GM12801 (cell line): ENCODE results near the gene NUMBL.

ENCODE experiments used
- CTCF ChIP-seq: IDR thresholded peaks from one replicate; pipeline ENCODE4 v1.5.1; 2011; ENCODE audit warnings: control low read depth; ENCODE audit not compliant: insufficient read length; ENCODE audit errors: extremely low read depth

Gene NUMBL

DNA sequence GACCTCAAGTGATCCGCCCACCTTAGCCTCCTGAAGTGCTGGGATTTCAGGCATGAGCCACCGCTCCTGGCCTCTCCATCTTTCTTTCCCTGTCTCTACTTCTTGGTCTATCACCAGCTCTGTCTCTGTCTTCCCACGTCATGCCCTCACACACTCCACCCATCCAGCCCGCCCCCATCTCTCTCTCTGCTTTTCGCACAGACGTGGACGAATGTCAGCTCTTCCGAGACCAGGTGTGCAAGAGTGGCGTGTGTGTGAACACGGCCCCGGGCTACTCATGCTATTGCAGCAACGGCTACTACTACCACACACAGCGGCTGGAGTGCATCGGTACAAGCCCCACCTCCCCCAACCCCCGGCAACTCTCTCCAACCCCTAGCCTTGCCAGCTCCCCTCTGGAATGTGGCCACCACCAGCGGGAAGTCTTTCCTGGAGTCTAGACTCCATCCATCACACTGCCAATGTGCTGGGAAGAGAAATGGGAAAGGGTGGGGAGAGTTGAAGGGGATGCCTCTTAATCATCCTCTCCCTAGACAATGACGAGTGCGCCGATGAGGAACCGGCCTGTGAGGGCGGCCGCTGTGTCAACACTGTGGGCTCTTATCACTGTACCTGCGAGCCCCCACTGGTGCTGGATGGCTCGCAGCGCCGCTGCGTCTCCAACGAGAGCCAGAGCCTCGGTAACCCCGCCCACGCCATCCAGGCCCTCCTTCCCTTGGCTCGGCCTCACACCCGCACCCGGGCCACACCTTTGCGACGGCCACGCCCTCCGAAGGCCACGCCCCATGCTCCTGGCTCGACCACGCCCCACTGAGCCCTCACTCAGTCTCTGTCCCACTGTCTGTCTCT, 66.8 kb downstream of the NUMBL start:
- TF ChIP-seq CTCF = no peak

DNA sequence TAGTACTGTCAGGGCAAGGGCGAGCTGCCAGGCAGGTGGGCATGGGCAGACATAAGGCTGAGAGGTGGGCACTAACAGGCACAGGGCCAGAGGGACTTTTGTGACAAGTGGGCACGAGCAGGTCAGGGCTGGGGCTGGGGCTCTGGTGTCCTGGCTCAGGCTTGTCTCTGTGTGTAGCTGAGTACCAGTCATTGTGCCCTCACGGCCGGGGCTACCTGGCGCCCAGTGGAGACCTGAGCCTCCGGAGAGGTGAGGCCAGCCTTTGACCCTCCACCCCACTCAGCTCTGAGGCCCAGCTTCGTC, 67.7 kb downstream of the NUMBL start:
- no peak for TF ChIP-seq CTCF

- no peak for TF ChIP-seq CTCF
Measured at GRCh38 chr19:40621966-40622772, 68.3 kb downstream of the NUMBL start.

GRCh38 chr19:40621283-40621682, 69.2 kb downstream of the NUMBL start:
- no peak for TF ChIP-seq CTCF

GRCh38 chr19:40620161-40620485, 70.3 kb downstream of the NUMBL start:
- TF ChIP-seq CTCF = no peak

- no peak for TF ChIP-seq CTCF
Measured at GRCh38 chr19:40619333-40620160, 70.9 kb downstream of the NUMBL start.

DNA sequence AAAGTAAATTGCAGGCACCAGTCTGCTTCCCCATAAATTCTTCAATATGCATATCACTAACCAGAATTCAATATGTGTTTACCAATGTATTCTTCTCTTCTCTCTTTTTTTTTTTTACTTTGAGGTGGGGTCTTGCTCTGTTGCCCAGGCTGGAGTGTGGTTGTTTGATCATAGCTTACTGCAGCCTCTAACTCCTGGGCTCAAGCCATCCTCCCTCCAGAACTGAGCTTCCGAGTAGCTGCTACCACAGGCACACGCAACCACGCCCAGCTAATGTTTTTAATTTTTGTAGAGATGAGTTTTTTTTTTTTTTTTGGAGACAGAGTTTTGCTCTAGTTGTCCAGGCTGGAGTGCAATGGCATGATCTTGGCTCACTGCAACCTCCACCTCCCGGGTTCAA, 72.5 kb downstream of the NUMBL start:
- no peak for TF ChIP-seq CTCF
